GM18858 (cell line): ENCODE data around the gene B9D2.
"Not testable (repeated sequence)": the region's sequence is repeated elsewhere in the genome, so short reads cannot be mapped to it uniquely, and the experiment has no call there.

Experiments
- ATAC-seq: cut with Tn5 transposase; IDR thresholded peaks from one replicate; pipeline ENCODE4 v1.9.1; 2021; ENCODE audit not compliant: unreplicated experiment

B9D2 gene

GRCh38 chr19:41356984-41357739, 6.8 kb downstream of the B9D2 start:
- no peak for ATAC-seq

DNA sequence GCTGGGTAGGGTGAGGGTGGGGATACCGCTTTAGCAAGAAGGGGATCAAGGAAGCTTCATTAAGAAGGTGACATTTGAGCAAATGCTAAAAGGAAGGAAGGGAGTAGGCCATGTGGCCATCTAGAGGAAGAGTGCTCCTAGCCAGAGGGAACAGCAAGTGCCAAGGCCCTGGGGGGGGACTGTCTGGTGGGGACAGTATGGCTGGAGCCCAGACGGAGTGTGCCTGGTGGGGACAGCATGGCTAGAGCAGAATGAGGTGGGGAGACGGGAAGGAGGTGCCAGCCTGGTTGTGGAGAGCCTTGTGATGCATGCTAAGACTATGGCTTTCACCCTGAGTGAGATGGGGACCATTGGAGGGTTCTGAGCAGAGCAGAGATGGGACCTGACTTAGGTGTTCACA, 8.1 kb downstream of the B9D2 start:
- no peak for ATAC-seq

- no peak for ATAC-seq
These were observed 8.9 kb downstream of the B9D2 start for GRCh38 chr19:41355035-41355434.

DNA sequence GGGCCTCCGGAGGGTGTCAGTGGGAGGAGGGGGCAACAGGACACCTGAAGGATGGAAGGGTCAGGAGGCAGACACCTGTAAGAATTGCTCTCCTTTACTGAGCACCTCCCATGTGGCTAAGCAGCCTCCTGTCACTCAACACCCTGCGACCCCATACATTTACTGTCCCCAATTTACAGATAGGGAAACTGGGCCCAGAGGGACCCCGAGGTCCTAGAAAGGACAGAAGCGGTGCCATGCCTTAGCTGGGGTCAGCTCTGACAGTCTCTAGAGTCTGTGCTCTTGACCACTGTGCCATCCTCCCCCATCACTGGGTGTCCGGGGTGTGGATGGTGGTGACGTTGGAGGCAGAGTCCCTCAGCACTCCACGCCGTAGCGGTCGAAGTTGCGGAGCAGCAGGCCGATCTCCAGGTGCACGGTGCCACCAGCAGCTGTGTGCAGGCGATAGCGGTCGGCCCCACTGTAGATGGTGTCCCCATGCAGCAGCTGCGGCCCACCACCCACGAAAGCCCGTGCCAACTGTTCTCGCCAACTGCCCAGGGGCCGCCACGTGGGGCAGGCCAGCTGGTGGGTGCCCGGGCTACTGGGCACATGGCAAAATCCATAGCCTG, 9.5 kb downstream of the B9D2 start:
- no peak for ATAC-seq

GRCh38 chr19:41353466-41354342, 10.2 kb downstream of the B9D2 start, which contains the start of gene TGFB1:
TGFB1 (minus strand) TSS chr19:41353922; CDS start chr19:41353044, 878 bp downstream.
- ATAC-seq, result no peak

DNA sequence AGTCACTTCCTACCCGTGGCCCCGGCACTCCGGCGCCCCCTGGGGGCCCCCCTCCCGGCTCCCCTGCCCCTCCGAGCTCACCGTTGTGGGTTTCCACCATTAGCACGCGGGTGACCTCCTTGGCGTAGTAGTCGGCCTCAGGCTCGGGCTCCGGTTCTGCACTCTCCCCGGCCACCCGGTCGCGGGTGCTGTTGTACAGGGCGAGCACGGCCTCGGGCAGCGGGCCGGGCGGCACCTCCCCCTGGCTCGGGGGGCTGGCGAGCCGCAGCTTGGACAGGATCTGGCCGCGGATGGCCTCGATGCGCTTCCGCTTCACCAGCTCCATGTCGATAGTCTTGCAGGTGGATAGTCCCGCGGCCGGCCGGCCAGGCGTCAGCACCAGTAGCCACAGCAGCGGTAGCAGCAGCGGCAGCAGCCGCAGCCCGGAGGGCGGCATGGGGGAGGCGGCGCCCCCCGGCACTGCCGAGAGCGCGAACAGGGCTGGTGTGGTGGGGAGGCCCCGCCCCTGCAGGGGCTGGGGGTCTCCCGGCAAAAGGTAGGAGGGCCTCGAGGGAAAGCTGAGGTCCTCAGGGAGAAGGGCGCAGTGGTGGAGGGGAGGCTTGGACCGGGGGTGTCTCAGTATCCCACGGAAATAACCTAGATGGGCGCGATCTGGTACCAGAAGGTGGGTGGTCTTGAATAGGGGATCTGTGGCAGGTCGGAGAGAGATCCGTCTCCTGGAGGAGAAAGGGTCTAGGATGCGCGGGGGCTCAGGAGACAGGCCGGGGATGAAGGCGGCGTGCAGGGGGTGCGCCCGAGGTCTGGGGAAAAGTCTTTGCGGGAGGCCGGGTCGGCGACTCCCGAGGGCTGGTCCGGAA, 11.1 kb downstream of the B9D2 start:
- ATAC-seq, result no peak

DNA sequence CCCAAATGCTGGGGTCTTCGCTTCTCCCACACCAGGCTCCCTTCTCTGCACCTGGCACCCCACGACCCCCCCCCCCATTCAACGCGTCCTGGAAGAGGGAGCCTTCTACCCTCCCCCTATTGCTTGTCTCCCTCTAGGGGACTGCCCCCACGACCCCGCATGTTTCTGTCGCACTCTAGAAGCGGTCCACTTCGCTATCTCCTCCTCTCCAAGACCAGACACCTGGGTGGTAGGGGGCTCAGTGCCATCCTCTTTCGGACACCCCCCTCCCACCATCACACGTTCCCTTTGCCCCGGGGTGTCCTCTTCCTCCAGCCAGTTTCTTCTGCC, 11.7 kb downstream of the B9D2 start:
- ATAC-seq, result no peak

- ATAC-seq, result no peak
These were observed 12.4 kb downstream of the B9D2 start for GRCh38 chr19:41351339-41352245.

GRCh38 chr19:41350735-41351338, 13.1 kb downstream of the B9D2 start:
- ATAC-seq, result no peak

GRCh38 chr19:41346916-41347315, 17.0 kb downstream of the B9D2 start:
- ATAC-seq, result not testable (repeated sequence)

- no peak for ATAC-seq
These were observed 19.8 kb downstream of the B9D2 start for GRCh38 chr19:41344162-41344561.

DNA sequence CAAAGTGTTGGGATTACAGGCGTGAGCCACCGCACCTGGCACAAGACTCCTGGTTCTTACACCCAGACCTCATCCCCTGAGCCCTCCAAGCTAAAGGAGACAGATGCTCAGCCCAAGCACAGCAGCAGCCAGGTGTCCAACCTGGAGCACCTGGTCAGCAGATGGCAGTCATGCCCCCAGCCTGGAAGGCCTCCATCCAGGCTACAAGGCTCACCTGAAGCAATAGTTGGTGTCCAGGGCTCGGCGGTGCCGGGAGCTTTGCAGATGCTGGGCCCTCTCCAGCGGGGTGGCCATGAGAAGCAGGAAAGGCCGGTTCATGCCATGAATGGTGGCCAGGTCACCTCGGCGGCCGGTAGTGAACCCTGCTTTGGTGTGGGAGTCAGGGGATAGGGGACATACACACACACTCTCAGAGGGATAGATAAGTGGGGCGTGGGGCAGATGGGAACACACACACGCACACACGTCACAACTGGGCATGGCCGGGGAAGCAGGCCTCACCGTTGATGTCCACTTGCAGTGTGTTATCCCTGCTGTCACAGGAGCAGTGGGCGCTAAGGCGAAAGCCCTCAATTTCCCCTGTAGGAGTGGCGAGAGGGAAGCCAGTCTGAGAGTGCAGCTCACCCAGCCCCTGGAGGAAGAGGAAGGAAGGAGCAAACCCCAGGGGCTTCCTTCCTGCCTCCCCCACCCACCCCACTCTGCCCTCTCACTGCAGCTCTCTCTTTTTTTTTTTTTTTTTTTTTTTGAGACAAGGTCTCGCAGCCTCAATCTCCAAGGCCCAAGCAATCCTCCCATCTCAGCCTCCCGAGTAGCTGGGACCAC, 22.1 kb downstream of the B9D2 start:
- ATAC-seq, result no peak

- no peak for ATAC-seq
These were observed 24.0 kb downstream of the B9D2 start for GRCh38 chr19:41339936-41340335.

DNA sequence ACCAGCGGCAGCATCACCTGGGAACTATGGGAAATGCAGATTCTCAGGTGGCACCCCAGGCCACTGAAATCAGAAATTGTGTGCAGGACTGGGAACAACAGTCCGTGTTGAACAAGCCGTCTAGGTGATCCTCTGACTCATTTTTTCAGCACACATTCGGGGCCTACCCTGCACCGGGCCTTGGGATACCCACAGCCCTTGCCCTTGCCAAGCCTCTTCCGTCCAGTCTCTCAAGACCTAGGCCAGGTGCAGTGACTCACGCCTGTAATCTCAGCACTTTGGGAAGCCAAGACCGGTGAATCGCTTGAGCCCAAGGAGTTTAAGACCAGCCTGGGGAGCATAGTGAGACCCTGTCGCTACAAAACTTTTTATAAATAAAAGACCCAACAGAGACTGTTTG, 28.5 kb downstream of the B9D2 start:
- ATAC-seq, result no peak

GRCh38 chr19:41334793-41335192, 29.2 kb downstream of the B9D2 start:
- no peak for ATAC-seq

DNA sequence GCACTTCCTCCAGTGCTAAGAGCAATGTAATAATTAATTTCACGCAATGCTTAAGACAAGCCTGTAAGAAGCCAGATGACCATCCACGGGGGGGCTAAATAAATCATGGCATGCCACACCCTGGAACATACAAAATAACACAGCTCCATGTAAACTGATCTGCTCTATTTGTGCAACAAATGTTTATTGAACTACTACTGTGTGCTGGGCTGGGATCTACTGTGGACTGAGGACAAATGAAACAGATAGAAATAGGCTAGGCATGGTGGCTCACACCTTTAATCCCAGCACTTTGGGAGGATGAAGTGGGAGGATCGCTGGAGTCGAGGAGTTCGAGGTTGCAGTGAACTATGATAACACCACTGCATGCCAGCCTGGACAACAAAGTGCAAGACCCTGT, 31.5 kb downstream of the B9D2 start:
- ATAC-seq, result no peak

DNA sequence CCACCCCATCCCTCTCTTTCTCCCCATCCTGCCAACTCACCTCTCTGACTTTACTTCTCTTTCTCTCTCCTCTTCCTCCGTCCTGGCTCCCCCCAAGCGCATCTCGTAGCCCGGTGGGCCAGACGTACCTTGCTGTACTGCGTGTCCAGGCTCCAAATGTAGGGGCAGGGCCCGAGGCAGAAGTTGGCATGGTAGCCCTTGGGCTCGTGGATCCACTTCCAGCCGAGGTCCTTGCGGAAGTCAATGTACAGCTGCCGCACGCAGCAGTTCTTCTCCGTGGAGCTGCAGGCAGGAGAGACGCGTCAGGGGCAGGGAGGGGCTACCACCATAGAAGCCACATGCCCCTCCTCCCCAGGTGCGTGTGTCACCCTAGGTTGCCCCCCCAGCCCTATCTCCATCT, 31.9 kb downstream of the B9D2 start:
- ATAC-seq, result no peak

DNA sequence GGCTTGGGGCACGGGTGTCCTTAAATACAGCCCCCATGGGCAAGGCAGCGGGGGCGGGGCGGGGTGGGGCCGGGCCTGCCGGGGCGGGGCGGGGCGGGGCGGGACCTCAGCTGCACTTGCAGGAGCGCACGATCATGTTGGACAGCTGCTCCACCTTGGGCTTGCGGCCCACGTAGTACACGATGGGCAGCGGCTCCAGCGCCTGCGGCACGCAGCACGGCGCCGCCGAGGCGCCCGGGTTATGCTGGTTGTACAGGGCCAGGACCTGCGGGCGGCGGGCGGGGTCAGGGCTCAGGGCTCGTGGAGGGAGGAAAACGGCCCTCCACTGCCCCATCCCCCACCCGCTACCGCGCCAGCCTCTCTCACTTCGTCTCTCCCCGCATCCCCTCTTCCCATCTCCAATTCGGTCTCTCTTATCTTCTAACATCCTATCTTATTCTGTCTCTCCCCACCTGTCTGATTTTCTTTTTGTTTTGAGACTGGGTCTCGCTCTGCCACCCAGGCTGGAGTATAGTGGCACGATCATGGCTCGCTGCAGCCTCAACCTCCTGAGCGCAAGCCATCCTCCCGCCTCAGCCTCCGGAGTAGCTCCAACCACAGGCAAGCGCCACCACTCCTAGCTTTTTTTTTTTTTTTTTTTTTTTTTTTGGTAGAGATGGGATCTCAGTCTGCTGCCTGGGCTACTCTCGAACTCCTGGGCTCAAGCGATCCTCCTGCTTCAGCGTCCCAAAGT, 32.8 kb downstream of the B9D2 start:
- no peak for ATAC-seq
